Esophagus muscularis mucosa (tissue), 4 donors: ENCODE measurements around the gene BICD2.

ENCODE experiments used
- EP300 ChIP-seq: sonication (generic); formaldehyde crosslinking; IDR thresholded peaks from one replicate; pipeline ENCODE4 v1.6.1; 2017; ENCODE audit warnings: antibody characterized with exemption
- POLR2A ChIP-seq: fragments of 450-650 bp; IDR thresholded peaks from one replicate; pipeline ENCODE4 v1.6.1; 2017; ENCODE audit warnings: antibody characterized with exemption, moderate library complexity, mild to moderate bottlenecking, low read depth
- POLR2AphosphoS5 ChIP-seq, 2 donors: sonication (generic); formaldehyde crosslinking; IDR thresholded peaks; one replicate each; pipeline ENCODE4 v1.6.1; 2017; ENCODE audit warnings: antibody characterized with exemption in 2 of 2
- TF ChIP-seq, protein P1 (sequence below), 3 experiments: fragments of 200-600 bp in 2 of 3; fragments of 450-650 bp in 1 of 3; sonication (generic) in 2 of 3; IDR thresholded peaks; one replicate each; pipeline ENCODE4 v1.5.1; 2017 to 2019; ENCODE audit warnings: antibody characterized with exemption in 3 of 3, mild to moderate bottlenecking in 2 of 3, moderate library complexity in 1 of 3

DNA sequence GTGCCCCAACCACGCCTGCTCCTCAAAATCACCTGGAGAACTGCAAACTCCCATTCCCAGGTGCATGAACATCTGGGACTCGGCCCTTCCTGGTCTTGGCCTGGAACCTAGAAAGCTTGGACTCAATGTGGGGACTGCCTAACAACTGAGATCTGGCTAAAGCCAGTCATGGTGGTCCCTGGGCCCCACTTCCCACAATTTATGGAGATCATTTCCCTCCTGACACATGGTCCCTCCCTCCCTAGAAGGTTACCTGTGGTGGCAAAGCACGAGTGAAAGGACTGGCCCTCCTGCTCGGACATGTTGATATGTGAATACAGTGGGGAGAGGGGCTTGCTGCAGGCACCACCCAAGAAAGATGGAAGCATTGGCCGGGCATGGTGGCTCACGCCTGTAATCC is 18.8 kb downstream of the BICD2 start:
- TF ChIP-seq, protein P1, sequence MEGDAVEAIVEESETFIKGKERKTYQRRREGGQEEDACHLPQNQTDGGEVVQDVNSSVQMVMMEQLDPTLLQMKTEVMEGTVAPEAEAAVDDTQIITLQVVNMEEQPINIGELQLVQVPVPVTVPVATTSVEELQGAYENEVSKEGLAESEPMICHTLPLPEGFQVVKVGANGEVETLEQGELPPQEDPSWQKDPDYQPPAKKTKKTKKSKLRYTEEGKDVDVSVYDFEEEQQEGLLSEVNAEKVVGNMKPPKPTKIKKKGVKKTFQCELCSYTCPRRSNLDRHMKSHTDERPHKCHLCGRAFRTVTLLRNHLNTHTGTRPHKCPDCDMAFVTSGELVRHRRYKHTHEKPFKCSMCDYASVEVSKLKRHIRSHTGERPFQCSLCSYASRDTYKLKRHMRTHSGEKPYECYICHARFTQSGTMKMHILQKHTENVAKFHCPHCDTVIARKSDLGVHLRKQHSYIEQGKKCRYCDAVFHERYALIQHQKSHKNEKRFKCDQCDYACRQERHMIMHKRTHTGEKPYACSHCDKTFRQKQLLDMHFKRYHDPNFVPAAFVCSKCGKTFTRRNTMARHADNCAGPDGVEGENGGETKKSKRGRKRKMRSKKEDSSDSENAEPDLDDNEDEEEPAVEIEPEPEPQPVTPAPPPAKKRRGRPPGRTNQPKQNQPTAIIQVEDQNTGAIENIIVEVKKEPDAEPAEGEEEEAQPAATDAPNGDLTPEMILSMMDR (IDR thresholded peaks at IDR 0.05) = no peak
- TF ChIP-seq EP300 = no peak
- no peak for TF ChIP-seq POLR2AphosphoS5 (IDR thresholded peaks at IDR 0.05)
- no peak for TF ChIP-seq POLR2A
